HG03045 (cell line): Measurements from ENCODE around the gene SSR1.

Experiments used
- ATAC-seq: cut with Tn5 transposase; IDR thresholded peaks from one replicate; pipeline ENCODE4 v1.9.1; 2021; ENCODE audit warnings: mild to moderate bottlenecking, moderate library complexity; ENCODE audit not compliant: unreplicated experiment

The SSR1 gene

DNA sequence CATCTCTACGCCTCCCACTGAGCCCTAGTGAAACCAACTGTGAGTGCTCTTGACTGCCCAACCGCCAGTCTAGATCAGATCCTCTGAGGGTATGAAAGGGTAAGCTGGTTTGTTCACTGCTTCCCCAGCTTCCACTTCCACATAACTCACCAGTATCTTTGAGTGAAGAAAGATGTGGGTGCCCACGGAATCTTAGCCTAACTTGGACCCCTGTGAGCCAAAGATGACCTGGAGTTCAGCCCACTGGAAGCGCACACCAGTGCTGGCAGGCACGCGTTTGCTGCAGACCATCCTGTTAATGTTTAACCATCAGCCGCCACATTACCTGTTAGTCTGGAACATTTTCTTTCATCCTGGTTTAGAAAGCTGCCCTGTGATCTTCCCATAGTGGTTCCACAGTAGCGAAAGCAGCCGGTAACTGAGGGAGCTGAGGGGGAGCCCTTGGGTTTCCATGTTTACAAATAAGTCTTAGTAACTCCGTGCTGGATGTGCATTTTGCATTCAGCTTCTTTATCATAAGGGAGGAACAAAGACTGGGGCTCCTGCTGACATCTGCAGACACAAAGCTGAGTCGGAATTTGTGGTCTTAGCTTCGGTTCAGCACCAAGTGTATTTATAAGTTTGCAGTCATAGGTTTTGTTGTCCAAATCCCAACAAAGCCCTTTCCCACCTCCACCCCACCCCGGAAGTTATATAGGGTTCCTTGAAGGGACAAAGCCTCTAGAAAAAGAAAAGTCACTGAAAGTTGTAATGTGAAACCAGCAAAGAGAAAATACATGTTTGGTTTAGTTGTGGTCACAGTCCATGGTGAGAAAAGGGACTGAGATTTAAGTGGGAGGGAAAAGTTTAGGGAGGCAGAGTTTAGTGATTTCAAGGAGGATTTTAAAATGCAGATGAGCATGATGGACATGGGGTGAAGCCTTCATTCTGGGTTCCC is 71.0 kb downstream of the SSR1 start:
- ATAC-seq = no peak

DNA sequence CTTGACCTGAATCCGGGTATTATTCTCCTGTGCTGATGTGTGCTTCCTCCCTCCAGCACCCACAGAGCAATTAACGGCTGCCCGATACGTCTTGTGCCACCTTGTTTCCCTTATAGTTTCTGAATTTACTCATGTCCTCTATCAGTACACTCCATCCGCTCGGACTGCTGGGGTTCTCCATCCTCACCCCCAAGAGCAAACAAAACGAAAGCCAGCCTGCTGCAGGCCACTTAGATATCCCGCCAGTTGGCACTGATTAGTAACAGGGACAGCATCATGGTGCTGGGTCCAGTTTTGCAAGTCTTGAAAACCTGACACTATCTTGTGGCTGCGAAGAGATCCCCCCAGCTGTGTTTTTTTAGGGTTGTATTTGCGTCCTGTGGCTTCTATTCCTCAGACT is 71.8 kb downstream of the SSR1 start:
- ATAC-seq = no peak

DNA sequence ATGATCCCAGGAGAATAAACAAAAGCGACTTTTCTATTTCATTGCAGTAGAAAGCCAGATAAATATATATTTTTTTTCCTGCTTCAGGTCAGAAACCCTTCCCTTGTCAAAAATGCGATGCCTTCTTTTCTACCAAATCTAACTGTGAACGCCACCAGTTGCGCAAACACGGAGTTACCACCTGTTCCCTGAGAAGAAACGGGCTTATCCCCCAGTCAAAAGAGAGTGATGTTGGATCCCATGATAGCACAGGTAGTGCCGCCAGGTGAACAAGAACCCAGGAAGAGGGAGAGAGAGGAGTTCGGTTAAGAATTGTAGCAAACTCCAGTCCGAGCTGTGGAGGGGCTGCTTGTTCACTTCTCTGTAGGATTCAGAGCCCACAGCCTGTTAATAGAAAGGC is 72.6 kb downstream of the SSR1 start:
- no peak for ATAC-seq

DNA sequence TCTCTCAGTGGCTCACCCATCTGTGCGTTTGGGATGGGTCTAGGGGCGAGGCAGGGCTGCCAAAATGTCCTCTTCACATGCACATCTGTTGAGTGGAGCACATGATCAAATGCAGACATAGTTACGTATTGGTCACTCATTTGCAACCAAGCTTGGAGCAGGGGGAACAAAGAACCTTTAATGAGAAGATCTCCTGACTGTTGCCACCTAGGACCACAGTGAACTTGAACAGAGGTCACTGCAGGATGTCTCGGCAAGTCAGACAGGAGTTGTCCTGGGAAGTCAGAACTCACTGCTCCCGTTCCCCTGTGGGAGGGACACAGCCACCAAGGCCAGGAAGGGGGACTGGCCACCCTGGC is 73.4 kb downstream of the SSR1 start:
- ATAC-seq = no peak

DNA sequence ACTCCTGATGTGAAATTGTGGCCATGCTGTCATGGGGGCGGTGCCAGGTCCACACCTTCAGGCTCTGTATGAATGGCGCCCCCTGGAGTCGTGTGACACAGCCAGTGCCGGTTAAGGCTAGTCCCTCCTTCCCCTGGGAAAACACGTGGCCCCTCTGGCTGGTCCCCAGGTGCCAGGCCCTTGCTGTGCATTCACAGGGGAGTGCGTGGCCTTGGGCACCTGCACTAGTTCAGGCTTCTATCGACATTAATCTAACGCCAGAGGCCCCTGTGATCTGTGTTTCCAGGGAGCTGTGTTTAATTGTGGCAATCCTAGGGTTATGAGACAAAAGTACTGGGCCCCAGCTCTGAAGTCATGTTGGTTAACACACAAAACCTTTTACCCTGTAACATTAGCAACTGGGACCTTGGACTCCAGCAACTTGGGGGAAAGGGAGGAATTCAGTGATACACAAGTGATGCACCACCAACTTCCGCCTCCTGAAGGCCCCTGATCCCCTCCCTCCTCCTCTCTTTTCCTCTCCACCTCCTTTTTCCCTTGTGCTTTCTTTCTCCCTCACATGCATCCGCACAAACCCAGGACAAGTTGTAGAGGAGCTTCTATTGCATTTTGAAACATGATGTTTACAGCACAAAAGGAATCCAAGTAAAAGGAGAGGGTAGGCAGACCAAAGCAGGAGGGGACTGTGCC is 74.0 kb downstream of the SSR1 start:
- peak; percentile 45 for ATAC-seq

DNA sequence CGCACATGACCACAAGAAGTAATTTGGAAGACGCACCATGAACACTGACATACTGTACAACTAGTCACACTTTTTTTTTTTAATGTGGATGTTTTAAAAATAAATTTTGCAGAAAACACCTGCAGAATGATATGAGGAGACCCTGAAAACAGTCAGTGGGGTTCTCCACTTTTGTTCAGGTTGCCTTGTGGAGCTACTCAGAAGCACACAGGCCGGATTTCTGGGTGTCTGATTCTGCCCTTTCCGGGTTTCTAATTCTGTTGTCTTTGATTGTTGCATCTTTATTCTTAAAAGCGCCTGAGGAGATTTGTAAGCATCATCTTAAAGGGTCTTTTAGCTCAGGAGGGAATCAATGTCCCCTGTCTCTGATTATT is 74.5 kb downstream of the SSR1 start:
- no peak for ATAC-seq

DNA sequence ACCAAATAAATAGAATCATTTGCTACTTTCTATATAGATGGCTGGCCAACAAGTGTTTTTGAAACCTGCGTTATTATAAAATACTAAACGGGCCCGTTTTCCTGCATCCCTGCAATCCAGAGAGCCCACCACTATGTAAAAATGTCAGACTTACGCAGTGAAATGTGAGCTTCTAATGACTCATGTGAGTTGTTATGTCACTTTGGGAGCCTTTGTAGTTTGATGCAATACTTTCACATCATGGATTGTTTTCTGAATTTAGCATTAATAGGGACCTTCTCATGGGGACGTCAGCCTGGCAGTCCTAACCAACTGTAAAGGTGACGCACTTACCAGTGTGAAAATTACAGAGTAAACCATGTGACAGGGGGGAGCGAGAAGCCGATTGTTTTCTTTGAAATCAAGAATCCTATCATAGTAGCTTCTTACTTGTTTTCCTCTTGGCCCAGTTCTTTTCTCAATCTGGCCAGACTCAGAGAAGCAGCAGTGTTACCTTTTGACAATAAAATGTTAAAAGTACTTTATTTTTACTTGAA is 75.3 kb downstream of the SSR1 start:
- ATAC-seq = no peak

DNA sequence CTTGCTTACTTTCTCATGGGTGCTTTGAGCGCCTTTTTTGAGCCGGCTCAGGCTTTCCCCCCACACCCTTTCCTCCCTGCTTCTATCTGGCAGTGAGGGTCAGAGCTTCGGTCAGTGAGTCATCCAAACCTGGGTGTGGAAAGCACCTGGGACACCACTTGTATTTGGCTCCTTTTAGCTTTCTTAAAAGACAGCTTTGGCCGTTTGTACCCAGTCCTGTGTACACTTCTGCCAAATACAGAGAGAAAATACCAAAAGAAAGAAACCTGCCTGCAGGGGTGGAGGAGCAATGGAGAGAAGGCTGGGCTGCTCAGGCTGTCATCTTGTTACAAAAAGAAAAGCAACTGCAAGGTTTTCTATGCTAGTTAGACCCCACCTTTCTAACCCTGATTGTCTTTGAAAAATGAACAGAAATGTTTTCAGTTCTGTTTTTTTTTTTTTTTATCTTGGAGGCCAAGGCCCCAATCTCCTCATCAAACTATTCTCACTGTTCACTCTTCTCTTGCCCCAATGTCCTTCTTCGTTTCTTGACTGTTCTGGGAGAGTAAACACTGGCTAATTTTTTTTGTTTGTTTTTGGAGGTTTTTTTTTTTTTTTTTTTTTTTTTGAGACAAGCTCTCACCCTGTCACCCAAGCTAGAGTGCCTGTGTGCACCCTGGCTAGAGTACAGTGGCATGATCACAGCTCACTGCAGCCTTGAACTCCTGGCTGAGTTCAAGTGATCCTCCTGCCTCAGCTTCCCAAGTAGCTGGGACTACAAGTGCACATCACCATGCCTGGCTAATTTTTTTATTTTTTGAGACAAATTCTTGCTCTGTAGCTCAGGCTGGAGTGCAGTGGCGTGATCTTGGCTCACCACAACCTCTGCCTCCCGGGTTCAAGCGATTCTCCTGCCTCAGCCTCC is 76.4 kb downstream of the SSR1 start:
- peak; percentile 64 for ATAC-seq

DNA sequence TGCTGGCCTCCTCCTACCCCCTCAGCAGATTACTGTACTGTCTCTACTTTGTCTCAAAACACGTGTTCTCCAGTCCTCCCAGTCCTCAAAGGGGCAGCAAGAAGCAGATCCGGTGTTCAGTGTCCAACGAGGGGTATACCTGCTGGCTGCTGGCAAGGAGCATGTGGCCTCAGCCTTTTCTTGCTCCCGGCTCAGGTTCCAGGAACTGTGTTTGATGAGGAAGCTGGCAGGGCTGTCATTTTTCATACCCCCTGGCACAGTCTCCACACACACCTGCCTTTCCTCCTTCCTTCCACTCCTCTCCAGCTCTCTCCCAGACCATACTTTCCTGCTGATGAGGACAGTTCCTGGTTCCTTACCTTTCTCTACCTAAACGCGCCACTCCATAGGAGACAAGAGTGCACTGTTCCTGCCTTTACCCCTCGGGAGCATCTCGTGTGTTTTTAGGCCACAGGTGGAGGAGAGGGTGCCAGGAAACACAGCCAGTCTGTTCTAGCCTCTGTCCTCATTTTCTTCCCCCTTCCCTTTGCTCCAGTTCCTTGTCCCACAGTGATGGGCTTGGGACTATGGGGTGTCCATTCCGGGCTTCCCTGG is 77.2 kb downstream of the SSR1 start:
- no peak for ATAC-seq

DNA sequence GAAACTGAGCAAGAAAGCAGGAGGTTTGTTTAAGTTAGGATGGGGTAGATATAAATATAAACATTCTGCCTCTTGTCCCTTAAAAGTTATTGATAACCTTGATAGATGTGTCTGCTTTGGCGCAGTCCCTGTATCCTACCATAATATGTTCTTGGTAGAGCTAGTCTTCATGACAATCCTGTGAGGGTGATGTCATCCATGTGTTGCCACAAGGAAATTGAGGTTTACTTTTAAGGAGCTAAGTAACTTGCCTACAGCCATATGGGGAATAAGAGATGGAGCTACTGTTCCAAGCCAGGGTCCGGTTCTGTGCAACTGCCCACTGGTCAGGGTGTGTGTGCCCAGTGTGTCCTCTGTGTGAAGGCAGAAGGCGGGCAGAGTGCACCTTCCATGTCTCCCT is 78.5 kb downstream of the SSR1 start:
- ATAC-seq = no peak

DNA sequence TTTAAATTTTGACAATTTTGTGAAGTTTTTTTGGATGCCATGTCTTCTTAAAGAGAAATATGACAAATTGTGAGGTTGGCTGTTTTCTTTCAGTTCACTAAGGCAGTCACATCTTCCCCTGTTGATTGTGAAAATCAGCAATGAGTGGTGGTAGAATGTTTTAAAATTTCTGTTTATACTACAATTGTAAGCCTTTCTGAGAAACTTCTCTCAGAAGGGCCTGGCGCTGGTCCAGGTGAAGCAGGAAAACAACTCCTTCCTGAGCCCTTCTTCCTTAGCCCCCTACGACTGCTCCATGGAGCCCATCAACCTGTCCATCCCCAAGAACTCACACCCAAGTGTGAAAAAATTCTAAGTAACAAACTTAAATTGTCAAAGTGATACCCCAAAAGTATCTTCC is 80.6 kb downstream of the SSR1 start:
- no peak for ATAC-seq

DNA sequence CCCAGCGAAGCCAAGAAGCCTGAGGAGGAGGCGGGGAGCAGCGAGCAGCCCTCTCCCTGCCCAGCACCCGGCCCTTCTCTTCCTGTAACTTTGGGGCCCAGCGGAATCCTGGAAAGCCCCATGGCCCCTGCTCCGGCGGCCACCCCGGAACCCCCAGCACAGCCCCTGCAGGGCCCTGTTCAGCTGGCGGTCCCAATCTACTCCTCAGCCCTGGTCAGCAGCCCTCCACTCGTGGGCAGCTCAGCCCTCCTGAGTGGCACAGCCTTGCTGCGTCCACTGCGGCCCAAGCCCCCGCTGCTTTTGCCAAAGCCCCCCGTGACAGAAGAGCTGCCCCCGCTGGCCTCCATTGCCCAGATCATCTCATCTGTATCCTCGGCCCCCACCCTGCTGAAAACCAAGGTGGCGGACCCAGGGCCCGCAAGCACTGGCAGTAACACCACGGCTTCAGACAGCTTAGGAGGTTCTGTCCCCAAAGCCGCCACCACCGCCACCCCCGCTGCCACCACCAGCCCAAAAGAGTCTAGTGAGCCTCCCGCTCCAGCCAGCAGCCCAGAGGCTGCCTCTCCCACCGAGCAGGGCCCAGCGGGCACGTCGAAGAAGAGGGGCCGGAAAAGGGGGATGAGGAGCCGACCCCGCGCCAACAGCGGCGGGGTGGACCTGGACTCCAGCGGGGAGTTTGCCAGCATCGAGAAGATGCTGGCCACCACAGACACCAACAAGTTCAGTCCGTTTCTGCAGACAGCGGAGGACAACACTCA is 81.9 kb downstream of the SSR1 start:
- ATAC-seq = no peak

DNA sequence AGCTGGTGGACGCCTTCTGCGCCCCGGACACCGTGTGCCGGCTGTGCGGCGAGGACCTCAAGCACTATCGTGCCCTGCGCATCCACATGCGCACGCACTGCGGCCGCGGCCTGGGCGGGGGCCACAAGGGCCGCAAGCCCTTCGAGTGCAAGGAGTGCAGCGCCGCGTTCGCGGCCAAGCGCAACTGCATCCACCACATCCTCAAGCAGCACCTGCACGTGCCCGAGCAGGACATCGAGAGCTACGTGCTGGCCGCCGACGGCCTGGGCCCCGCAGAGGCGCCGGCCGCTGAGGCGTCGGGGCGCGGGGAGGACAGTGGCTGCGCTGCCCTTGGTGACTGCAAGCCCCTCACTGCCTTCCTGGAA is 82.7 kb downstream of the SSR1 start:
- no peak for ATAC-seq

DNA sequence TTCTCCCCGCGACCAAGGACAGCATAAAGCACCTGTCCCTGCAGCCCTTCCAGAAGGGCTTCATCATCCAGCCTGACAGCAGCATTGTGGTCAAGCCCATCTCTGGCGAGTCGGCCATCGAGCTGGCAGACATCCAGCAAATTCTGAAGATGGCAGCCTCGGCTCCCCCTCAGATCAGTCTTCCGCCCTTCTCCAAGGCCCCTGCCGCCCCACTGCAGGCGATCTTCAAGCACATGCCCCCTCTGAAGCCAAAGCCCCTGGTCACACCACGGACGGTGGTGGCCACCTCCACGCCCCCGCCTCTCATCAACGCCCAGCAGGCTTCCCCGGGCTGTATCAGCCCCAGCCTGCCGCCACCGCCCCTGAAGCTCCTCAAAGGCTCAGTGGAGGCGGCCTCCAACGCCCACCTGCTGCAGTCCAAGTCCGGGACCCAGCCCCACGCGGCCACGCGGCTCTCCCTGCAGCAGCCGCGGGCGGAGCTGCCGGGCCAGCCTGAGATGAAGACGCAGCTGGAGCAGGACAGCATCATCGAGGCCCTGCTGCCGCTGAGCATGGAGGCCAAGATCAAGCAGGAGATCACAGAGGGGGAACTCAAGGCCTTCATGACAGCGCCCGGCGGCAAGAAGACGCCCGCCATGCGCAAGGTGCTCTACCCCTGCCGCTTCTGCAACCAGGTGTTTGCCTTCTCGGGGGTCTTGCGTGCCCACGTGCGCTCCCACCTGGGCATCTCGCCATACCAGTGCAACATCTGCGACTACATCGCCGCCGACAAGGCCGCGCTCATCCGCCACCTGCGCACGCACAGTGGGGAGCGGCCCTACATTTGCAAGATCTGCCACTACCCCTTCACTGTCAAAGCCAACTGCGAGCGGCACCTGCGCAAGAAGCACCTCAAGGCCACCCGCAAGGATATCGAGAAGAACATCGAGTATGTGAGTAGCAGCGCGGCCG is 83.3 kb downstream of the SSR1 start:
- ATAC-seq = no peak

DNA sequence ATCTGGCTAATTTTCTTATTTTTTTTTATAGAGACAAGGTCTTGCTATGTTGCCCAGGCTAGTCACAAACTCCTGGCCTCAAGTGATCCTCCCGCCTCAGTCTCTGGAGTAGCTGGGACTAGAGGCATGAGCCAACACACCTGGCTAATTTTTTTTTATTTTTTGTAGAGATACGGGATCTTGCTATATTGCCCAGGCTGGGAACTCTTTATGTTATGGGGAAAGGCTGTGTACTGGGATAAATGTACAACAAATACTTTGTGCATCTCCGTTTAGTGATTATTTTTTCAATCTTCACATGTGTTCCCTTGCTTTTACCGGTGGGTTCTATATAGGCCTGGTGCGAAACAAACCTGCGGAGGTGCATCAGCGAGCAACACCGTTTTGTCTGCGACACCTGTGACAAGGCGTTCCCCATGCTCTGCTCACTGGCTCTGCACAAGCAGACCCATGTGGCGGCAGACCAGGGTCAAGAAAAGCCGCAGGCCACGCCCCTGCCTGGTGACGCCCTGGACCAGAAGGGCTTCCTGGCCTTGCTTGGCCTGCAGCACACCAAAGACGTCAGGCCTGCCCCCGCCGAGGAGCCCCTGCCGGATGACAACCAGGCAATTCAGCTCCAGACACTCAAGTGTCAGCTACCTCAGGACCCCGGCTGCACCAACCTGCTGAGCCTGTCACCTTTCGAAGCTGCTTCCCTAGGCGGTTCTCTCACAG is 84.2 kb downstream of the SSR1 start:
- ATAC-seq = no peak

DNA sequence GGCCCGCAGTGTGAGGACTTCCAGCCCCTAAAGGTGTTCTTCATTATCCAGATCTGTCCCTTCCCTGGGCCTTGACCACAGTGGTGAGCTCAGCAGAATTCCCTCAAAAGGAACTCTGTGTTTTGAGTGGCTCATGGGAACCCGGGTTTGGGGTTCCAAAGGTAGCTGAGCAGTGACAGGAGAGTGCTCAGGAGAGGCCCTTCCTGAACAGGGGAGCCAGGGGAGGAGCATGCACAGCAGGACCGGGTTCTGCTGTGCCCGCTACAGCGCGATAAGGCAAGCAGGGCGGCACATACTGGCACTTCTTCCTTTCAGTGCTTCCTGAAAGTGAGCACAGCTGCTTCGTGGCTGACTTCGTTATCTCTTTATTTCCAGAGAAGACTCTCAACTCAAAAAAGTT is 88.3 kb downstream of the SSR1 start:
- ATAC-seq = no peak

DNA sequence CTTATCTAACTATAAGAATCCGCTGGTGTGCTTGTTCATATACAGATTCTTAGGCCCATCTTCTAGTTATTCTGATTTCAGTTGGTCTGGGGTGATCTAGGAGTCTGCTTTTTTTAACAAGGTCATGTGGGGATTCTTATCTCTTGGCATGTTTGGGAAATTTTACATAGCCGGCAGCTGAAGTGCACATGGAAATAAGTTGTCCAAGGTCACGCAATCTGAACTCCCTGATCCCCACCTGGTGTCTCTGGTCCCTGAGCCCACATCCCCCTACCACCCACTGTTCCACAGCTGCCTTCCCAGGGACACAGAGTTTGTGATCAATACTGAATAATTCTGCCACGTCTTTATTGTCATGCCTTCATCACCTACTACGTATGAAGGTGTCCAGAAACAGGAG is 90.8 kb downstream of the SSR1 start:
- no peak for ATAC-seq

DNA sequence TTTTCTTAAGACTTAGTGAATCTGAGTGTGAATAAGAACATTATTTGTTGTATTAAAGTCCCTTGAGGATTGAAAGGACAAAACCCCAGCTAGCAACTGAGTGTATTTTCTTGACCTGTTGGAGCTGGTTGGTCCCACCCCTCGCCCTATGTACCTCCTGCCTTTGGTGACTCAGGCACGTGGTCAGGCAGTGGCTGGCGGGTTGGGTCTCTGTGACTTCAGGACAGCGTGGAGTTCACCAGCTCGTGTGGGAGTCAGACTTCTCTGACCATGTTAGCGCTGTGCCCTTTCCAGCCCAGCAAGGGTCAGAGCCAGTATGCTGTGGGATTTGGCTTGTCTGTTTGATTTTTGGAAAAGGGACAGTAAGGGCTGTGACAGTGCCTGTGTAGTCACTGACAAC is 93.7 kb downstream of the SSR1 start:
- no peak for ATAC-seq
